Kidney epithelial cell (primary cell): Measurements from ENCODE around the gene COL26A1. TPM values are rescaled to one million over a fixed set of nuclear protein-coding genes. Genes with fewer than 3 reads are reported as not detected.
A peak's percentile ranks its signal among the peaks of the same experiment; 100 is the strongest.

Experiments
- DNase-seq: peaks from one replicate; pipeline ENCODE4 v3.0.0-alpha.2; 2010; ENCODE audit warnings: low read depth
- H3K27me3 ChIP-seq: 2 replicates; pipeline ENCODE4 v1.6.0; 2011; ENCODE audit warnings: low read length; ENCODE audit not compliant: control insufficient read depth, insufficient read depth
- H3K36me3 ChIP-seq: 2 replicates; pipeline ENCODE4 v1.5.1; 2011; ENCODE audit warnings: low read length; ENCODE audit not compliant: control insufficient read depth, insufficient read depth
- H3K4me3 ChIP-seq: 2 replicates; pipeline ENCODE4 v1.5.1; 2011; ENCODE audit warnings: low read depth, mild to moderate bottlenecking, control low read depth, low read length
- total RNA-seq: library from RNA; depleted of rRNA; stranded (reverse); fragments of >200 nt; gene quantifications from 2 replicates; pipeline ENCODE4 v1.2.3, GENCODE V29; 2015
- TF ChIP-seq, protein P1 (sequence below): IDR thresholded peaks from 2 replicates; pipeline ENCODE4 v1.5.1; 2011; ENCODE audit warnings: mild to moderate bottlenecking, moderate library complexity, low read length, control low read depth, inconsistent platforms; ENCODE audit not compliant: insufficient read depth, poor library complexity, severe bottlenecking

The COL26A1 gene
- total RNA-seq, 1 donor from 2014 or later = 0.42 TPM

DNA sequence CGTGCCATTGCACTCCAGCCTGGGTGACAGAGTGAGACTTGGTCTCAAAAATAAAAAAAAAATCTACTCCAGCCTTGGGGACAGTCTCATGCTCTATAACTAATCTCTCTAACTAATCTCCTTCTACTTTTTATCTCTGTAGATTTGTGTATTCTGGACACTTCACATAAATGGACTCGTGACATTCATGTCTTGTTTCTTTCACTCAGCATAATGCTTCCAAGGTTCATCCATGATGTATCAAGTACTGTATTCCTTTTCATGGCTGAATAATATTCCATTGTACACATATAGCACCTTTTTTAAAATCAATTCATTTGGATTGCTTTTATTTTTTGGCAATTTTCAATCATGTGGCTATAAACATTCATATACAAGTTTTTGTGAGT lies 9.8 kb upstream of the COL26A1 start:
- H3K36me3 ChIP-seq = no peaks in the 10 kb centered on the region
- no peak for DNase-seq
- H3K27me3 ChIP-seq = no peaks in the 10 kb centered on the region
- no peak overlapping the region for H3K4me3 ChIP-seq
- TF ChIP-seq, protein P1, sequence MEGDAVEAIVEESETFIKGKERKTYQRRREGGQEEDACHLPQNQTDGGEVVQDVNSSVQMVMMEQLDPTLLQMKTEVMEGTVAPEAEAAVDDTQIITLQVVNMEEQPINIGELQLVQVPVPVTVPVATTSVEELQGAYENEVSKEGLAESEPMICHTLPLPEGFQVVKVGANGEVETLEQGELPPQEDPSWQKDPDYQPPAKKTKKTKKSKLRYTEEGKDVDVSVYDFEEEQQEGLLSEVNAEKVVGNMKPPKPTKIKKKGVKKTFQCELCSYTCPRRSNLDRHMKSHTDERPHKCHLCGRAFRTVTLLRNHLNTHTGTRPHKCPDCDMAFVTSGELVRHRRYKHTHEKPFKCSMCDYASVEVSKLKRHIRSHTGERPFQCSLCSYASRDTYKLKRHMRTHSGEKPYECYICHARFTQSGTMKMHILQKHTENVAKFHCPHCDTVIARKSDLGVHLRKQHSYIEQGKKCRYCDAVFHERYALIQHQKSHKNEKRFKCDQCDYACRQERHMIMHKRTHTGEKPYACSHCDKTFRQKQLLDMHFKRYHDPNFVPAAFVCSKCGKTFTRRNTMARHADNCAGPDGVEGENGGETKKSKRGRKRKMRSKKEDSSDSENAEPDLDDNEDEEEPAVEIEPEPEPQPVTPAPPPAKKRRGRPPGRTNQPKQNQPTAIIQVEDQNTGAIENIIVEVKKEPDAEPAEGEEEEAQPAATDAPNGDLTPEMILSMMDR = no peak

GRCh38 chr7:101357433-101357832 lies 5.2 kb upstream of the COL26A1 start:
- Histone ChIP-seq H3K4me3 (no peak overlapping the region), H3K36me3 (no peaks in the 10 kb centered on the region), H3K27me3 (peaks cover 2% of the 10 kb centered on the region)
- no peak for DNase-seq
- TF ChIP-seq, protein P1 = no peak

GRCh38 chr7:101363196-101363733 lies 590 bp downstream of the COL26A1 start:
- Histone ChIP-seq H3K27me3 (peaks cover 16% of the 10 kb centered on the region), H3K4me3 (peak overlapping the region; percentile 48), H3K36me3 (no peaks in the 10 kb centered on the region)
- DNase-seq = no peak
- TF ChIP-seq, protein P1 = no peak

DNA sequence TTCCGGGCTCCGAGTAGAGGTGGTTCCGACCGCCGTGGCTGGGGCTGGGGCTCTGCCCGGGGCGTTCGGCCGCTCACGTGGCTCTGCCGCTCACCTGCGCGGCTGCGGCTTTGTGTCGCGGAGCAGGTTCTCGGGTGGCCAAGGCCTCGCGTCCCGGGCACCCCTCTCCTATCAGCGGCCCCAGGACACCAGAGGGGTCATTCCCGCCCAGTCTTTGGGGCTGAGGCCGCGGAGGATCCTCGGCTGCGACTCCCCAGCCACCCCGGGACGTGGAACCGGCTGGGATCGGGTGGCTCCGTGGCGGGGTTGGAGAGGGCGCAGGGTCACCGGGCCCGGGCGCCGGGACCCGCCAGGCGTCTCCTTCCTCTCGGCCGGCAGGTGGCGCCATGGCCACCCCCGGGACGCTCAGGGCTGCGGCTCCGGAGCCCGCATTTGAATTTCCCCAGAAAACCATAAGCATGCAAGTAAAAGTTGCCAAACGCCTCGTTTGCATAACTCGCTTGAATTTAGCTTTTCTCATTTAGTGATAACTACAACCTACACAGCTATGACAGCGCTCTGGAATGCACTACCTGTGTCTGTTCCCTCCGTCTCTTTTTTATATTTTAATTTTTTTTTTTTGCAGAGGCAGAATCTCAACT lies 1.2 kb downstream of the COL26A1 start:
- TF ChIP-seq, protein P1 = peak; percentile 72

DNA sequence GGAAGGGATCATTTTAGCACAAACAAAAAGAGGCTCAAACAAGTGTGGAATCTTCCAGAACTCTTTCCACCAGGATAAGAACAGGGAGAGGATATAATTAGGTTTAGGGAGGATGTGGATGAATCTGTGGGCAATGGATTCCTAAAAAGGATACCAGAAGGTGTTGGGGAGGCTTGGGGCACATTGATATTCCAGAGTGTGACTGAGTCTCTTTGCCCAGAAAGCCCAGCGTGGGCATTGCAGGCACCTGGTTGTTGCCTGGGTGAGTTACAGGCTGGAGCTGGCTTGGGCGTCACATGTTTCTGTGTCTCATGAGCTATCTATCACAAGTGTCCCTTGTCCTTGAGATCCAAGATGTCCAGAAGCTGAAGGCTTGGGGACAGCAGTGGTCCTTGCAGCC lies 3.3 kb downstream of the COL26A1 start:
- no peak for DNase-seq
- TF ChIP-seq, protein P1 = no peak
- no peaks in the 10 kb centered on the region for H3K36me3 ChIP-seq
- peaks cover 19% of the 10 kb centered on the region for H3K27me3 ChIP-seq
- no peak overlapping the region for H3K4me3 ChIP-seq

More for the DNA sequence above, 1.2 kb downstream of the COL26A1 start:
- DNase-seq = no peak
- Histone ChIP-seq H3K4me3 (peak overlapping the region; percentile 48), H3K27me3 (peaks cover 16% of the 10 kb centered on the region), H3K36me3 (no peaks in the 10 kb centered on the region)

GRCh38 chr7:101367676-101368075 lies 5.0 kb downstream of the COL26A1 start:
- DNase-seq = no peak
- Histone ChIP-seq H3K36me3 (no peaks in the 10 kb centered on the region), H3K27me3 (peaks cover 18% of the 10 kb centered on the region), H3K4me3 (no peak overlapping the region)
- TF ChIP-seq, protein P1 = no peak
